ENCODE measurements around the gene CD44.
A peak's percentile ranks its signal among the peaks of the same experiment; 100 is the strongest.
"Not testable (repeated sequence)": the region's sequence is repeated elsewhere in the genome, so short reads cannot be mapped to it uniquely, and the experiment has no call there.

Gene CD44

DNA sequence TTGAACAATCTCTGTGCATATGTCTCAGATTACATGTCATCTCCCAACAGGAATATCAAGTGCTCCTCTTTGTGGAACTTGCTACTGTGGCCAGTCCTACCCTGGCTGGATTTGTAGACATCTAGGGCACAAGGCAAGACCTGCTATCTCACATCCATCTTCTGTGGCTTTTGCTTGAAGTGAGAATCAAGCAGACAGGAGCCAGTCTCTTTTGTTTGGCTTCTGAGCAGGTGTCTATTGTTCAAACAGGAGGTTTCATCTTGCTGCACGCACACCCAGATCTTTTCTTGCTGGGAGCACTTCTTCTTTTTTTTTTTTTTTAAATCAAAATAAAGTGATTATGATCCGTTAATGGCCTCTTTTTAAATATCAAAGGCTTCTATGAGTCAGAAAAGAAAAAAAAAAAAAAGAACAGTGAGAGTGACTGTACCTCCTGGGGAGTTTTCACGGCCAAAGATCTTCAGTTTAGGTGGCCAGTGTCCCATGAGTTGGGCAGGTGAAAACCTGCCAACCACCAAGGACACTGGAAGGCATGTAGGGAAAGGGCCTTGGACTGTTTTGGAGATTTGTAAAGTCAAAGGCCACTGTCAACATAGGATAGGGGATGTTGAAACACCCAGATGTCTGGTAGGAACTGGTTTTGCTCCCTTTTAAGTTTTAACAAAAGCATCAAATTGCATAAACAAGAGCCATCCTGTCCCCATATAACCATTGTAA is 78.1 kb downstream of the CD44 start:
- DNase-seq = no peak

DNA sequence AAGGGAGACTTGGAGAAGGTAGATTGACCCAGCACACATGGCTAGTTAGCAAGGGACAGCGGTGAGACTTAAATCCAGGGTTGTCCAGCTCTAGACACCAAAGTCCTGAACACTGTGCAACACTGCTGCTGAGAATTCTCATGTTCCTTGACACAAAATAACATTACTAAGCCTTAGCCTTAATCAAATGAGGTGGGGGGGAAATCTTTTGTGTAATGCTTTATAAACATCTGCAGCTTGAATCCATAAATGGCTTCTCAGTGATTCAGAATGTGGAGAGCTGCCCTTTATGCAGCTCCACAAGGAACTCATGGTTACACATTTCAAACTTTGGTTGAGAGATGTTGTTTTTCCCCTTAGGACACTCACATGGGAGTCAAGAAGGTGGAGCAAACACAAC is 80.0 kb downstream of the CD44 start:
- no peak for DNase-seq

- peak; percentile 88 for DNase-seq
Observed at GRCh38 chr11:35223371-35223796, 84.4 kb downstream of the CD44 start.

GRCh38 chr11:35223991-35224390 is 85.0 kb downstream of the CD44 start:
- no peak for DNase-seq

DNA sequence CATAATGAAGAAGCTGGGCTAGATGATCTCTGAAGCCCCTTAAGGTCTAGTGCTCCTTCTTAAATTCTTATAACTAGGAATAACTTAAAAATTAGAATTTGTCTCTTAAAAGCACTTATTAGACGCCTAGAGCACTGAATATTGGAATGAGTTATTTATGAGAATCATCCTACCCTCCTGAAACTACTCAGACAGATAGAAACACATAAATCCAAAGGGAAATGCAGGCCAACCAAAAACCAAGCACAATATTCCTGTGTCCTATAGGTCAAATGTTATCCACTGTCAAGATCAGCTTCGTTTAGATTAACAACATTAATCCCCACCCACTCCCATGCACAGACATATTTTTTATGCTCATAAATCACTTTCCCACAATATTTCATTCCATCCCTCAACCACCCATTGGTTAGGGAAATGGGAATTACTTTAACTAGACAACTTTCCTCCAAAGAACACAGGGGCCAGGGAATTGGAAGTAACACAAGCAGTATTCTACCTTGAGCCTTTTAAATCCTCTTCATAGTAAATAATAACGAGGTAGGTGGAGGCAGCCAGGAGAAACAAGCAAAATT is 87.1 kb downstream of the CD44 start:
- no peak for DNase-seq

DNA sequence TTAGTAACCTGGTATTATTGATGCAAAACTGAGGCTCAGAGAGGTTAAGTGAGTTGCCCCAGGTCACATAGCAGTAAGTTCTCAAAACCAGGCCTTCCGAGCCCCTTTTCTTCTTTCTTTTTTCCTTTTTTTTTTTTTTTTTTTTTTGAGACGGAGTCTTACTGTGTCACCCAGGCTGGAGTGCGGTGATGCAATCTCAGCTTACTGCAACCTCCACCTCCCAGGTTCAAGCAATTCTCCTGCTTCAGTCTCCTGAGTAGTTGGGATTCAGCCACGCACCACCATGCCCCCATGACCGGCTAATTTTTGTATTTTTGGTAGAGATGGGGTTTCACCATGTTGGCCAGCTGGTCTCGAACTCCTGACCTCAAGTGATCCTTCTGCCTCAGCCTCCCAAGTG is 87.8 kb downstream of the CD44 start:
- not testable (repeated sequence) for DNase-seq

GRCh38 chr11:35227576-35228327 is 88.8 kb downstream of the CD44 start:
- DNase-seq = no peak

DNA sequence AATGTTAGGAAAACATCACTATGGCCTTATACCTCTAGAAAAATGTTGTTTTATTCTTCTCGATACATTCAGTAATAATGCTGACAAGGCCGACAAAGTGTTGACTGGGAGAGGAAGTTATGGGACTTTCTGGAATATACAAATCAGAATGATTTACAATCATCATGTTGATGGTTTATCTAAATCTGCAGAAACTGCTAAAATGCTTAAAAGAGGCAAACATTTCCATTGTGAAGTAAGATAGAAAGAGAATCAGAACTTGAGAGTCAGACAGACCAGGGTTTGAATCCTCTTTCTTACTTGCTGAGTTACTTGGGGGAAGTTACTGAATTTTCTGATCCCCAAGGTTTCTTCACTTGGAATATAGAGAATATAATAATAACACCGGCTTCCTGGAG is 89.4 kb downstream of the CD44 start:
- no peak for DNase-seq

GRCh38 chr11:35230388-35230787 is 91.4 kb downstream of the CD44 start:
- DNase-seq = no peak

- no peak for DNase-seq
Observed at GRCh38 chr11:35231076-35231860, 92.3 kb downstream of the CD44 start.

DNA sequence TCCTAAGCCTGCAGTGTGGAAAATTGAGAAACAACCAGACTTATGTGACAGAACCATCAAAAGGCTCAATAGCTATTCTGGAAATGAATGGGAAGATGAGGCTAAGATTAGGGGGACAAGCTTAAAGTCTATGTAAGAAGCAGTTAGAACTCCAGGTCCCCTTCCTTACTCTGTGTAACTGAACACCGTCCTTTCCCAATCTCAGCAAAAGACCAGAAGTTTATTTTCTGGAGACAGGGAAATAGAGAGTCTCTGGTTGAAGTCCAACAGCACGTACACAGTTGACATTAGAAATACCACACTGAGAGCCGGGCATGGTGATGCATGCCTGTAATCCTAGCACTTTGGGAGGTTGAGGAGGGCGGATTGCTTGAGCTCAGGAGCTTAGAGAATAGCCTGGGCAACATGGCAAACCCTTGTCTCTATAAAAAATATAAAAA is 93.9 kb downstream of the CD44 start:
- no peak for DNase-seq

GRCh38 chr11:35233518-35233917 is 94.5 kb downstream of the CD44 start:
- no peak for DNase-seq

GRCh38 chr11:35234460-35235156 is 95.6 kb downstream of the CD44 start:
- no peak for DNase-seq

- no peak for DNase-seq
Observed at GRCh38 chr11:35235157-35235468, 96.1 kb downstream of the CD44 start.

GRCh38 chr11:35235498-35235897 is 96.5 kb downstream of the CD44 start:
- DNase-seq = no peak

DNA sequence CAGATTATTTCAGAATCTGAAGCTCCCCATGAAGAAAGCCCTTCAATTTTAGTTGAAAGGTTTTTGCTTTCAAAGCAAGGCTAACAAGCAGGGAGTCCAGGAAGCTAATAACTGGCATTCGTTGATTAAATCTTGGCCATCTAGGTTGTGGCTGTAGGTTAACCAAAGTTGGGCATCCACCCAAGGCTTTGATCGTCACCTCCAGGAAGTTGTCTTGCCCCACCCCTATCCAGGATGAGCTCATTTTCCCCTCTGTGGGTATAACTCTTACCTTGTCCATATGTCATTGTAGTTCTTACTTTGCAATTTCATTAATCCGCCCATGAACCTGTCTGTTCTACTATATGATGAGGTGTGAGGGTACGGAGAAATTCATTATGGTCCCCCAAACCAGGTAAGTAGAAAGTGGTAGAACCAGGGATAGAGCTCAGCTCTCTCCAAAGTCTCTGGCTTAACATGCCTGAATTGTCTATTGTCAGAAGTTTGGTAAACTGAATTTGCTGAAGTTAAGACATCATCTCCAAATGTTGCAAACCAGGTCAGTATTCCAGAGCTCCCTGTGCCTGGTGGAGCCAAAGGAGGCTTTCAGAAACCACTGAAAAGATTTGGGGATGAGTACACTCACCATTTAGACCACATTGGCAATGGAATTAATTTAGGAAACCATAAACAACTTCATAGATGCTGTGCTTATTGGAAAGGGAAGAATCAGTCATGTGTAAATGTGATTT is 97.1 kb downstream of the CD44 start:
- DNase-seq = no peak

- DNase-seq = no peak
Observed at GRCh38 chr11:35236667-35237003, 97.7 kb downstream of the CD44 start.

DNA sequence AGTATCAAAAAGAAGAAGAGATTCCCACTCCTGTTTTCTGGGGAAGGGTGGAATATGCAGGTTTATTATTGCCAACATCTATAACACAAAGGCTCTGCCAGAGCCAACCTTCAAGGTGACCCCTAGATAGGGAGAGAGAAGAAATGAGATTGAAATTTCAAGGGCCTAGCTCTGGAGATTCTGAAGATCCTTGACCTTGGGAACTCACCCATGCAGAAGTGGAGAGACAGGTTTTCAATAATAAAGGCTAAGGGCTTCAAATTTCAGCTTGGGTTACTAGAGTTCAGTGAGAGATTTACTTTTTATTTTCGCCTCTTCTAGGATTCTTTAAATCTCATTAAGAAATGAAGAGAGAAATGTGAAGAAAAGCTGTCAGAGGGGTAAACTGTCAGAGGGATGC is 98.4 kb downstream of the CD44 start:
- DNase-seq = no peak

GRCh38 chr11:35237860-35238715 is 99.1 kb downstream of the CD44 start:
- DNase-seq = peak; percentile 22

GRCh38 chr11:35238882-35239281 is 99.9 kb downstream of the CD44 start:
- no peak for DNase-seq

DNA sequence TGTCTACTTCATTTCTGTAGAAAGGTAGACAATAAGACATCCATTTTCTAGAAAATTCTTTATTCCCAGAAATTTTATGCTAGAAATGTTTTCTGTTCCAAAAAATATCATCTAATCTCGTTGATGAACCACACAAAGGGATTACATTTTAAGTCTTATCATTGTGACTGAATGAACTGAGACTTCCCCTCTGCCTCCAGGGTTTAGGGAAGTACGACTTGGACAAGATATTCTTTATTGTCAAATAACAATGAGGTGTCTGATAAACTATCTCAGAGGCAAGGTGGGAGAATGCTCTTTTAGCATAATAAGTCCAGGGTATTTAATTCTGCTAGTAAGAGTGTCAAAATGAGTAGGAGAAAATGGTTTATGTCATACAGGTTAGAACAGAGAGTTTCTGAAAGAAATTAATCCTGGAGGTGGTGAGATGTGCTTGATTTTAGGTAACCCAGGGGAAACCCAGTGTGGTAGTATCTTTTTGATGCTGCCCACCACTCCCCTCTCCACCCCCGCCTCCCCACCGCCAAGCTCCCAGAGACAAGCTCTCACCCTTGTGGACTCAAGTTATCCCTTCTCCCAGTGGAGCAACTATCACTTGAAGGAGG is 100.6 kb downstream of the CD44 start:
- DNase-seq = no peak
